Astrocyte of the spinal cord (primary cell): ENCODE data around the gene GPR141.

Experiments used
- DNase-seq: peaks from one replicate; pipeline ENCODE4 v3.0.0; 2011; ENCODE audit warnings: low read depth, low spot score
- H3K4me3 ChIP-seq: 2 replicates; pipeline ENCODE4 v1.5.1; 2011; ENCODE audit warnings: low read depth, mild to moderate bottlenecking, low read length, moderate library complexity
- CTCF ChIP-seq: IDR thresholded peaks from 2 replicates; pipeline ENCODE4 v1.5.1; 2012; ENCODE audit warnings: low read depth, mild to moderate bottlenecking, low read length, inconsistent platforms
- in situ Hi-C: cut with HindIII; loops from 2 replicates; pipeline ENCODE4 v1.10.0; 2017; ENCODE audit warnings: low sequenced_read_pairs

The GPR141 gene

GRCh38 chr7:37657816-37658215 is 25.8 kb upstream of the GPR141 start:
- in situ Hi-C loops: no loop called here
- DNase-seq: no peak
- no peak overlapping the region for H3K4me3 ChIP-seq
- no peak for TF ChIP-seq CTCF

- no peak for DNase-seq
- in situ Hi-C loops: no loop called here
- TF ChIP-seq CTCF: no peak
- no peak overlapping the region for H3K4me3 ChIP-seq
Measured at GRCh38 chr7:37659971-37660565, 23.5 kb upstream of the GPR141 start.

- no peak for DNase-seq
- no peak for TF ChIP-seq CTCF
- no peak overlapping the region for H3K4me3 ChIP-seq
- in situ Hi-C loops: no loop called here
Measured at GRCh38 chr7:37660614-37661013, 23.0 kb upstream of the GPR141 start.

GRCh38 chr7:37663693-37664092 is 19.9 kb upstream of the GPR141 start:
- TF ChIP-seq CTCF: no peak
- DNase-seq: no peak
- in situ Hi-C loops: no loop called here
- H3K4me3 ChIP-seq: no peak overlapping the region

GRCh38 chr7:37665352-37666022 is 18.1 kb upstream of the GPR141 start:
- TF ChIP-seq CTCF: no peak
- no peak for DNase-seq
- no peak overlapping the region for H3K4me3 ChIP-seq
- in situ Hi-C loops: no loop called here

GRCh38 chr7:37666026-37666799 is 17.4 kb upstream of the GPR141 start:
- H3K4me3 ChIP-seq: no peak overlapping the region
- in situ Hi-C loops: no loop called here
- TF ChIP-seq CTCF: no peak
- no peak for DNase-seq
